ENCODE results near the gene KIF24. TPM values are rescaled to one million over a fixed set of nuclear protein-coding genes. Genes with fewer than 3 reads are reported as not detected.

Gene KIF24
- total and polyA plus RNA-seq, 9 donors, result 0.47 to 3.2 (median 1.00) TPM

GRCh38 chr9:34322899-34323591 lies 6.0 kb downstream of the KIF24 start:
- TF ChIP-seq EP300 (IDR thresholded peaks at IDR 0.05) (no peak), POLR2A (IDR thresholded peaks at IDR 0.05) (no peak)
- TF ChIP-seq, protein P1, sequence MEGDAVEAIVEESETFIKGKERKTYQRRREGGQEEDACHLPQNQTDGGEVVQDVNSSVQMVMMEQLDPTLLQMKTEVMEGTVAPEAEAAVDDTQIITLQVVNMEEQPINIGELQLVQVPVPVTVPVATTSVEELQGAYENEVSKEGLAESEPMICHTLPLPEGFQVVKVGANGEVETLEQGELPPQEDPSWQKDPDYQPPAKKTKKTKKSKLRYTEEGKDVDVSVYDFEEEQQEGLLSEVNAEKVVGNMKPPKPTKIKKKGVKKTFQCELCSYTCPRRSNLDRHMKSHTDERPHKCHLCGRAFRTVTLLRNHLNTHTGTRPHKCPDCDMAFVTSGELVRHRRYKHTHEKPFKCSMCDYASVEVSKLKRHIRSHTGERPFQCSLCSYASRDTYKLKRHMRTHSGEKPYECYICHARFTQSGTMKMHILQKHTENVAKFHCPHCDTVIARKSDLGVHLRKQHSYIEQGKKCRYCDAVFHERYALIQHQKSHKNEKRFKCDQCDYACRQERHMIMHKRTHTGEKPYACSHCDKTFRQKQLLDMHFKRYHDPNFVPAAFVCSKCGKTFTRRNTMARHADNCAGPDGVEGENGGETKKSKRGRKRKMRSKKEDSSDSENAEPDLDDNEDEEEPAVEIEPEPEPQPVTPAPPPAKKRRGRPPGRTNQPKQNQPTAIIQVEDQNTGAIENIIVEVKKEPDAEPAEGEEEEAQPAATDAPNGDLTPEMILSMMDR (IDR thresholded peaks at IDR 0.05), result no peak
- WGBS, 3 donors, result 33 to 40% (median 36%) methylated on average over 2 of the region's 2 CpGs
- Histone ChIP-seq H3K4me3 (no peak overlapping the region), H3K9me3 (no peaks in the 10 kb centered on the region), H3K36me3 (no peaks in the 10 kb centered on the region), H3K4me1 (ENCODE audit: insufficient read depth) (no peaks in the 10 kb centered on the region), H3K27ac (no peak overlapping the region), H3K27me3 (no peaks in the 10 kb centered on the region)
- no peak for DNase-seq
- intact Hi-C loops (cut with DNase I), result no loop called here

DNA sequence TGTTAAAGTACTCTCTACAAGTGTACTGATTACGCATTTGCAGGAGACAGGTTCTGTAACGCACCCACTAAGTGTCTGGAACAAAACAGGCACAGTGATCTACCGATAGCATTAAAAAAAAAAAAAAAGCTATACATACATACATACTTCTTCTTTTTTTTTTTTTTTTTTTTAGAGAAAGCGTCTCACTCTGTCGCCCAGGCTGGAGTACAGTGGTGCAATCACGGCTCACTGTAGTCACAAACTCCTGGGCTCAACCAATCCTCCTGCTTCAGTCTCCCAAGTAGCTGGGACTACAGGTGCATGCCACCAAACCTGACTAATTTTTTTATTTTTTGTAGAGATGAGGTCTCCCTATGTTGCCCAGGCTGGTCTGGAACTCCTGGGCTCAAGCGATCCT lies 7.6 kb downstream of the KIF24 start:
- H3K4me3 ChIP-seq, result no peak overlapping the region
- no peaks in the 10 kb centered on the region for H3K36me3 ChIP-seq
- no peaks in the 10 kb centered on the region for H3K4me1 ChIP-seq (ENCODE audit: insufficient read depth)
- no peaks in the 10 kb centered on the region for H3K27me3 ChIP-seq
- 94 to 95% (median 94%) methylated on average over 7 of the region's 7 CpGs for WGBS, 3 donors
- no peaks in the 10 kb centered on the region for H3K9me3 ChIP-seq
- intact Hi-C loops (cut with DNase I), result no loop called here
- no peak for DNase-seq
- H3K27ac ChIP-seq, result no peak overlapping the region
- TF ChIP-seq POLR2A (IDR thresholded peaks at IDR 0.05), result no peak
- TF ChIP-seq, protein P1 (IDR thresholded peaks at IDR 0.05), result no peak
- no peak for TF ChIP-seq EP300 (IDR thresholded peaks at IDR 0.05)

DNA sequence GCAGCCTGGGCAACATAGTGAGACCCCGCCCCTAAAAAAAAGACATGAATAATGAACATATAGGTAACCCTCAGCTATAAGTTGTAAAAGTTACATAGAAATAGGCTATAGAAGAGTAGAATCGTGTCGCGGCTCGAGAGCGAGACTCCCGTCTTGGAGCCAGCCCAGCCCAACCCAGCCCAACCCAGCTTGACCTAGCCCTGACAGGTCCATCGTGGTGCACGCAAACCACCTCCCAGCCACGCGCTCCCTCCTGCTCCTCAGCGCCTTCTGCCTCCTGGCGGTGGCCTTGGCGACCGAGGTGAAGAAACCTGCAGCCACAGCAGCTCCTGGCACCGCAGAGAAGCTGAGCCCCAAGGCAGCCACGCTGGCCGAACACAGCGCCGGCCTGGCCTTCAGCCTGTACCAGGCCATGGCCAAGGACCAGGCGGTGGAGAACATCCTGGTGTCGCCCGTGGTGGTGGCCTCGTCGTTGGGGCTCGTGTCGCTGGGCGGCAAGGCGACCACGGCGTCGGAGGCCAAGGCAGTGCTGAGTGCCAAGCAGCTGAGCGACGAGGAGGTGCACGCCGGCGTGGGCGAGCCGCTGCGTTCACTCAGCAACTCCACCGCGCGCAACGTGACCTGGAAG lies 10.8 kb downstream of the KIF24 start:
- intact Hi-C loops (cut with DNase I), result no loop called here
- Histone ChIP-seq H3K9me3 (no peaks in the 10 kb centered on the region), H3K27ac (no peak overlapping the region), H3K36me3 (no peaks in the 10 kb centered on the region), H3K4me3 (no peak overlapping the region), H3K27me3 (no peaks in the 10 kb centered on the region), H3K4me1 (ENCODE audit: insufficient read depth) (no peaks in the 10 kb centered on the region)
- 95 to 97% (median 95%) methylated on average over 44 of the region's 44 CpGs for WGBS, 3 donors
- TF ChIP-seq POLR2A (IDR thresholded peaks at IDR 0.05), result no peak
- no peak for TF ChIP-seq EP300 (IDR thresholded peaks at IDR 0.05)
- TF ChIP-seq, protein P1 (IDR thresholded peaks at IDR 0.05), result no peak
- DNase-seq, result no peak

DNA sequence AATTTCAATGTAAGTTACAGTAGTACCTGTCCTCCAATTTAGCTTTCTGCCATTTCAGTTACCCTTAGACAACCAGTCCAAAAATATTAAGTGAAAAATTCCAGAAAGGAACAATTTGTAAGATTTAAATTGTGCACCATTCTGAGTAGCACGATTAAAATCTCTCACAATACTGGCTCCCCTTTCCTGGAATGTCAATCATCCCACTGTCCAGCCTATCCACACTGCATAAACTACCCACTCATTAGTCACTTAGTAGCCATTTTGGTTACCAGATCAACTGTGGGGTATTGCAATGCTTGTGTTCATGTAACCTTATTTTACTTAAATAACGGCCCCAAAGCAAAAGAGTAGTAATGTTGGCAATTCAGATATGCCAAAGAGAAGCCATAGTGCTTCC lies 11.6 kb downstream of the KIF24 start:
- H3K4me1 ChIP-seq (ENCODE audit: insufficient read depth), result no peaks in the 10 kb centered on the region
- intact Hi-C loops (cut with DNase I), result no loop called here
- DNase-seq, result no peak
- no peaks in the 10 kb centered on the region for H3K9me3 ChIP-seq
- H3K27me3 ChIP-seq, result no peaks in the 10 kb centered on the region
- no peaks in the 10 kb centered on the region for H3K36me3 ChIP-seq
- 80 to 82% (median 82%) methylated on average over 2 of the region's 2 CpGs for WGBS, 3 donors
- H3K4me3 ChIP-seq, result no peak overlapping the region
- TF ChIP-seq EP300 (IDR thresholded peaks at IDR 0.05) (no peak), POLR2A (IDR thresholded peaks at IDR 0.05) (no peak)
- TF ChIP-seq, protein P1 (IDR thresholded peaks at IDR 0.05), result no peak
- H3K27ac ChIP-seq, result no peak overlapping the region
